22Rv1 (cell line): Measurements from ENCODE around the gene RAP1GAP2.

Experiments
- CTCF ChIP-seq: fragments of 450-650 bp; IDR thresholded peaks from 2 replicates; pipeline ENCODE4 v1.5.1; 2017; ENCODE audit warnings: mild to moderate bottlenecking
- ZFX ChIP-seq: fragments of 450-650 bp; IDR thresholded peaks from 2 replicates; pipeline ENCODE4 v1.6.1; 2017; ENCODE audit warnings: antibody characterized with exemption, borderline replicate concordance

- no peak for TF ChIP-seq CTCF
- TF ChIP-seq ZFX = no peak
Measured at GRCh38 chr17:2814049-2814448, 17.8 kb downstream of the RAP1GAP2 start.
